ENCODE results near the gene LTF.

- TF ChIP-seq REST (IDR thresholded peaks at IDR 0.05; ENCODE audit: borderline replicate concordance in 1 of 2, low read depth in 1 of 2, low read length in 2 of 2), result no peak
- TF ChIP-seq ZKSCAN5 (CRISPR knock-in tag; IDR thresholded peaks at IDR 0.05), result no peak
- no peak for TF ChIP-seq PRPF4 (IDR thresholded peaks at IDR 0.05; ENCODE audit: low read depth, low read length, poor library complexity, severe bottlenecking)
- TF ChIP-seq FOXP4 (CRISPR knock-in tag; IDR thresholded peaks at IDR 0.05), result no peak
- no peak for TF ChIP-seq ZNF891 (CRISPR knock-in tag; IDR thresholded peaks at IDR 0.05)
- no peak for TF ChIP-seq KMT2A (CRISPR knock-in tag; IDR thresholded peaks at IDR 0.05)
- TF ChIP-seq U2AF1 (optimal IDR thresholded peaks at IDR 0.05; ENCODE audit: low read depth, low read length), result no peak
- no peak for TF ChIP-seq CTCF (CRISPR knock-in tag; IDR thresholded peaks at IDR 0.05)
- no peak for TF ChIP-seq NR3C1 (CRISPR knock-in tag; IDR thresholded peaks at IDR 0.05)
- no peak for TF ChIP-seq ARNT (IDR thresholded peaks at IDR 0.05)
- no peak for TF ChIP-seq ELF1 (CRISPR knock-in tag; IDR thresholded peaks at IDR 0.05)
These were observed at the start of gene LTF for GRCh38 chr3:46464326-46465195.

All from HepG2 (cell line).